A549 treated with RU486 at 1 μM for 4 hours (cell line): ENCODE measurements around the gene CTNNBIP1. TPM values are rescaled to one million over a fixed set of nuclear protein-coding genes. Genes with fewer than 3 reads are reported as not detected.

ENCODE experiments used
- total RNA-seq: library from RNA; stranded (reverse); fragments of 200-300 nt; extraction: Qiagen RNA extraction; gene quantifications from 5 replicates; pipeline ENCODE4 v1.2.3, GENCODE V29; 2022; ENCODE audit warnings: low read depth

The CTNNBIP1 gene, protein sequence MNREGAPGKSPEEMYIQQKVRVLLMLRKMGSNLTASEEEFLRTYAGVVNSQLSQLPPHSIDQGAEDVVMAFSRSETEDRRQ
- 6.9 to 12.7 TPM (median 10.5 TPM) in 5 replicates for total RNA-seq

DNA sequence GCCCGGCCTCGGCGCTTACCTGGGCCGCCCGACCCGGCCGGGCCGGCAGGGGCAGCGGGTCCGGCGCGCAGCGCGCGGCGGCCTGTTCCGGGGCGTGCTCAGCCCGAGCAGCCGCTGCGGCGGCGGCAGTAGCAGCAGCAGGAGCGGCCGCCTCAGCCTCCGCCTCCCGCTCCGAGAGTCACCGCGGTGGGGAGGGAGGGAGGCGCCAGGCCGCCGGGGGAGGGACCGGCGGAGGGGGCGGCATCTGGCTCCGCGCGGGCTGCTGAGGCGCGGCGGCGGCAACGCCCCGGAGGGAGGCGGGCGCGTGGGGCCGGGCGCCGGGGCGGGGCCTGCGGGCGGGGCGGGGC lies at the start of gene CTNNBIP1:
TSS of gene CTNNBIP1 (minus strand) at position 194 of the 347 bp plus-strand sequence. CDS start 38,205 bp downstream, outside the sequence.

DNA sequence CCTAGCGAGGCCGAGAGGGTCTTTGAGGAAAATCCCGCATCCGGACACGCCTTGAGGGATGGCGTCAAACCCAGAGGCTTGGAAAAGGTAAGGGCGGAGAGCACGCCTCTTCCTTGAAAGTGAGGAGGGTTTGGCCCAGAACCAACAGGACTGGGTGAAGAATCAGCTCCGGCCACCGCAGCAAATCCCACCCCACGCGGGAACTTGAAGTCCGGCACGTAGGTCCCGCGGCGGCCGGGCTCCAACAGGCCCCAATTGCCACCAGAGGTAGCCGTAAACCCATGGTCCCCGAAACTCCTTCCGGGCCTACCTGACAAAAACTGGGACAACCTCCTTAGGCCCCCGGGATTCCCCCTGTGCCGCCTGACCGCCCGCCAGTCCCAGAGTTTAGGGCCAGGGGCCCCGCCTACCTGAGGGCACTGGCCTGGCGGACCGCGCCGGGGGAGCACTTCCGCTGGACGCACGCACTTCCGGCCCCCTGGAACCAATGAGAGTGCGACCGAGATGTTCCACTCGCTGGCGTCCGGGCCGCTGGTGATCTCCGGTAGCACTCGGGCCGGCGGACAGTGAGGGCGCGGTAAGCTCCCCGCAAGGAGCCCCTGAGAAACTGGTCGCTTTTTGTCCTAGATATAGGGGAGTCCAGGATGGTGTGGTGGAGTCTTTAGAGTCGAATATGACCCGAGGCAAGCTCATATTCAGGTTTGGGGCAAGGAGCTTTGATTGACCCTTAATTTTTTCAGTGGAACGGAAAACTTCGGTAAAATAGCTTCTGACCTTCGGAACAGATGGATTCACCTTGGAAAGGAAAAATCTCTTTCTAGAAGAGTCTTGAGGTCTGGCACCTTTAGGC lies 33.1 kb upstream of the CTNNBIP1 start, which contains the start of the genes LZIC and NMNAT1:
TSS of gene LZIC (minus strand) at position 453 of the 850 bp plus-strand sequence. CDS start 6,772 bp downstream, outside the sequence.
TSS of gene NMNAT1 (plus strand) at position 537 of the 850 bp plus-strand sequence. CDS start 28,599 bp downstream, outside the sequence.

DNA sequence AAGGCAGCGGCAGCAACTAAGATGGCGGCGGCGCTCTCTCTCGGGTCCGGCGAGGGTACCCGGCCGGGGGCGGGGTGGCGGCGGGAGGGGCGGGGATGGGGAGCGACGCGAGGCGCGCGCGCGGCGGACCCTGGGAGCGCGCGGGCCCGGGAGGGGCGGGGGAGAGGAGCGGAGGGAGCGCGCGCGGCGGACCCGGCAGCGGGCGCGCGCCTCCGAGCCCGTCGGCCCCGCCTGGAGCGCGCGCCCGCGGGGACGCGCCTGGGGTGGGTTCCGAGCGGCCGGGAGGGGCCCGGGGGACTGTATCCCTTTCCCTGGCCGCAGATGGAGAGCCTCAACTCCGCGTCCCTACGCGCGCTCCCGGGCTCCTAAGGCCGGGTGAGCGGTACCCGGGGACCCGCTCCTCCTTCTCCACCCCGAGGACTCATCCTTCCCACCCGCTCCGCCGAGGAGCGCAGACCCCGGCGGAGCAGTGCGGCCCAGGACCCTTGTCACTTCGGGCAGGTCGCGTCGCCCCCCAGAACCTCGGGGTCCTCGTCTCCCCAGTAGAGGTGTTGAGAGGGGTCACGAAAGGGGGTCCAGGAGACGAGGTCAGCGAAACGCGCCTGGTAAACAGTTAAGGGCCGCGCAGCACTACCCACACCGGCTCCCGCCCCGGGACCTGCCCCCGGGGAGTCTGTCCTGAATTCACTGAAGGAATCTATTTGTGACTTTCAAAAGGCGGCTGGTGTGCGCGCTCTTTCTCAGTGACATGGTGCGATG lies 85.9 kb downstream of the CTNNBIP1 start, which contains the start of gene CLSTN1:
TSS of gene CLSTN1 (minus strand) at position 23 of the 759 bp plus-strand sequence. CDS start 232 bp downstream, outside the sequence.

Other genes starting within 250 kb of the CTNNBIP1 start
- gene CLSTN1, start 86.3 kb downstream of the CTNNBIP1 start, total RNA-seq = 60.8 to 69.5 TPM (median 64.2 TPM) in 5 replicates
- 16.9 to 32.1 TPM (median 20.2 TPM) in 5 replicates for gene LZIC, start 33.1 kb upstream of the CTNNBIP1 start, total RNA-seq
- 1.8 to 2.7 TPM (median 2.2 TPM) in 5 replicates for gene NMNAT1, start 33.2 kb upstream of the CTNNBIP1 start, total RNA-seq
- 5.4 to 6.3 TPM (median 5.7 TPM) in 5 replicates for gene RBP7, start 87.0 kb upstream of the CTNNBIP1 start, total RNA-seq
- 13.0 to 13.7 TPM (median 13.4 TPM) in 5 replicates for gene UBE4B, start 122.7 kb upstream of the CTNNBIP1 start, total RNA-seq